PC-3 (cell line): ENCODE measurements around the gene FAM221B. TPM values are rescaled to one million over a fixed set of nuclear protein-coding genes. Genes with fewer than 3 reads are reported as not detected.
A peak's percentile ranks its signal among the peaks of the same experiment; 100 is the strongest.

Source experiments
- ATAC-seq: fragments of 200-7000 bp; cut with Tn5 transposase; 2 replicates; pipeline ENCODE4 v1.9.1; 2020; ENCODE audit warnings: mild to moderate bottlenecking, moderate library complexity
- BruUV-seq: library from RNA; stranded (reverse); fragments of 400-500 nt; replicated peaks from 2 replicates; lab custom pipeline; 2021; lab: Mats Ljungman, UMichigan
- CTCF ChIA-PET: fragments of 300-600 bp; sonication (Branson Sonifier 250); formaldehyde crosslinking; loops from one replicate; lab custom pipeline; 2022; ENCODE audit warnings: antibody characterized with exemption; lab: Charles Lee
- POLR2A ChIA-PET: fragments of 300-600 bp; sonication (Branson Sonifier 250); formaldehyde crosslinking; loops from one replicate; lab custom pipeline; 2022; ENCODE audit warnings: antibody characterized with exemption; ENCODE audit not compliant: unreplicated experiment; lab: Charles Lee
- DNase-seq: peaks from one replicate; pipeline ENCODE4 v3.0.0-alpha.2; 2015
- H2AFZ ChIP-seq: fragments of 300-600 bp; sonication (generic); 2 replicates; pipeline ENCODE4 v1.6.0; 2016; ENCODE audit warnings: antibody characterized with exemption, low read length
- H3F3A ChIP-seq: fragments of 300-600 bp; sonication (generic); one replicate; pipeline ENCODE4 v1.6.0; 2017; ENCODE audit warnings: antibody characterized with exemption, low read length, control low read depth, mild to moderate bottlenecking; ENCODE audit not compliant: unreplicated experiment
- H3K27ac ChIP-seq: fragments of 300-600 bp; sonication (generic); 2 replicates; pipeline ENCODE4 v1.5.1; 2016; ENCODE audit warnings: mild to moderate bottlenecking, low read length
- H3K27me3 ChIP-seq: fragments of 300-600 bp; sonication (generic); 2 replicates; pipeline ENCODE4 v1.6.1; 2016; ENCODE audit warnings: low read length, mixed read lengths
- H3K36me3 ChIP-seq: fragments of 300-600 bp; sonication (generic); 2 replicates; pipeline ENCODE4 v1.6.1; 2016; ENCODE audit warnings: low read depth, mixed run types, low read length, mixed read lengths
- H3K4me1 ChIP-seq: fragments of 300-600 bp; sonication (generic); 2 replicates; pipeline ENCODE4 v1.5.1; 2016; ENCODE audit warnings: low read length; ENCODE audit not compliant: insufficient read depth
- H3K4me2 ChIP-seq: fragments of 300-600 bp; sonication (generic); 2 replicates; pipeline ENCODE4 v1.6.0; 2016; ENCODE audit warnings: low read length
- H3K4me3 ChIP-seq: fragments of 300-600 bp; sonication (generic); 2 replicates; pipeline ENCODE4 v1.5.1; 2016; ENCODE audit warnings: mild to moderate bottlenecking, low read length, mixed read lengths
- H3K79me2 ChIP-seq: fragments of 300-600 bp; sonication (generic); 2 replicates; pipeline ENCODE4 v1.6.1; 2017; ENCODE audit warnings: low read length, mixed read lengths
- H3K9ac ChIP-seq: fragments of 300-600 bp; sonication (generic); 2 replicates; pipeline ENCODE4 v1.6.0; 2016; ENCODE audit warnings: mild to moderate bottlenecking, low read length
- H3K9me2 ChIP-seq: fragments of 300-600 bp; sonication (generic); replicated peaks from 2 replicates; pipeline ENCODE4 v1.6.1; 2016; ENCODE audit warnings: mixed run types, low read length, mixed read lengths
- H3K9me3 ChIP-seq: fragments of 300-600 bp; sonication (generic); 2 replicates; pipeline ENCODE4 v1.6.1; 2016; ENCODE audit warnings: low read length, mixed read lengths
- H4K20me1 ChIP-seq: fragments of 300-600 bp; sonication (generic); 2 replicates; pipeline ENCODE4 v1.6.1; 2016; ENCODE audit warnings: low read length, mixed read lengths
- EZH2 ChIP-seq: fragments of 300-600 bp; sonication (generic); IDR thresholded peaks from one replicate; pipeline ENCODE4 v1.6.1; 2017; ENCODE audit warnings: antibody characterized with exemption, mild to moderate bottlenecking, low read length; ENCODE audit not compliant: unreplicated experiment
- EZH2phosphoT487 ChIP-seq: fragments of 300-600 bp; sonication (generic); IDR thresholded peaks from 2 replicates; pipeline ENCODE4 v1.6.1; 2018; ENCODE audit warnings: mild to moderate bottlenecking, antibody characterized with exemption, low read length, borderline replicate concordance
- intact Hi-C: fragments of 100-400 bp; cut with micrococcal nuclease; formaldehyde crosslinking; loops from 2 replicates; pipeline ENCODE4 v1.9.0; 2023
- total RNA-seq: library from RNA; depleted of rRNA; stranded (reverse); fragments of >200 nt; gene quantifications from 2 replicates; pipeline ENCODE4 v1.2.3, GENCODE V29; 2014
- TF ChIP-seq, protein P1 (sequence below): fragments of 300-600 bp; sonication (generic); conservative IDR thresholded peaks from 2 replicates; pipeline ENCODE4 v1.5.1; 2017; ENCODE audit warnings: antibody characterized with exemption, low read depth, mild to moderate bottlenecking, low read length

The FAM221B gene
- total RNA-seq, 1 experiment from 2014 or later = not detected

DNA sequence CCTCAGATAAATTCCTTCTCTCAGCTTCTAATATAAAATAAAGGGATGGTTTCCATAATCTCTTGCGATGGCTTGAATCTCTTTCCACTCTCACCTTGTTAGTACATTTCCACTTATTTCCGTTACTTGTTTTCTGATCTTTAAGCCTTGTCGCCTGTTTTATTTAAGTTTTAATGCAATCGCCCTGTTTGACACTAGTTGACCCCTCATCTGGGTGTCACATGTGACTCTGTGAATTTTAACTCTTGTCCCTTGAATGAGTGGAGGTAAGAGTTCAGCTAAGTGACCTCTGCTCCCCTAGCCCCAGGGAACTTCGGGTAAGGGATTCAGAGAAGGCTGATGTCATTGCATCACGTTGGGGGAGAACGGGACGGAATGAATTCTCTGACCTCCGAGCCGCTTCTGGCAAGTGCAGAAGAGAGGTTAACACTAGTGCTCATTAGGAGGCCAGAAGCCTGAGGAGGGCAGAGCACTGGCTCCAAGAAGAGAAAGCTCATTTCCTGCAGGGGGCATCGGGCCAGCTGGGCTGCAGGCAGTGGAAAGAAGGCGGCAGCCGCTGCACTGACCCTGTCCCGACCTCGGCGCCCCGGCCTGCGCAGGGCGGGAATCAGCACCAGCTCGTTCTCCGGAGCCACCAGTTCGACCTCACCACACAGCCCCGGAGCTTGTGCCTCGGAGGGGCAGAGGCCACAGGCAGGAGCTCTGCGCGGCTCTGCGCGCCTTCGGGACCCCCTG, 14.3 kb downstream of the FAM221B start:
- no TSS peak for BruUV-seq
- TF ChIP-seq, protein P1, sequence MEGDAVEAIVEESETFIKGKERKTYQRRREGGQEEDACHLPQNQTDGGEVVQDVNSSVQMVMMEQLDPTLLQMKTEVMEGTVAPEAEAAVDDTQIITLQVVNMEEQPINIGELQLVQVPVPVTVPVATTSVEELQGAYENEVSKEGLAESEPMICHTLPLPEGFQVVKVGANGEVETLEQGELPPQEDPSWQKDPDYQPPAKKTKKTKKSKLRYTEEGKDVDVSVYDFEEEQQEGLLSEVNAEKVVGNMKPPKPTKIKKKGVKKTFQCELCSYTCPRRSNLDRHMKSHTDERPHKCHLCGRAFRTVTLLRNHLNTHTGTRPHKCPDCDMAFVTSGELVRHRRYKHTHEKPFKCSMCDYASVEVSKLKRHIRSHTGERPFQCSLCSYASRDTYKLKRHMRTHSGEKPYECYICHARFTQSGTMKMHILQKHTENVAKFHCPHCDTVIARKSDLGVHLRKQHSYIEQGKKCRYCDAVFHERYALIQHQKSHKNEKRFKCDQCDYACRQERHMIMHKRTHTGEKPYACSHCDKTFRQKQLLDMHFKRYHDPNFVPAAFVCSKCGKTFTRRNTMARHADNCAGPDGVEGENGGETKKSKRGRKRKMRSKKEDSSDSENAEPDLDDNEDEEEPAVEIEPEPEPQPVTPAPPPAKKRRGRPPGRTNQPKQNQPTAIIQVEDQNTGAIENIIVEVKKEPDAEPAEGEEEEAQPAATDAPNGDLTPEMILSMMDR = peak; percentile 33; the same call in 1 of the 2 replicates
- no peak for TF ChIP-seq EZH2phosphoT487
- H2AFZ ChIP-seq = peak overlapping the region; percentile 76

DNA sequence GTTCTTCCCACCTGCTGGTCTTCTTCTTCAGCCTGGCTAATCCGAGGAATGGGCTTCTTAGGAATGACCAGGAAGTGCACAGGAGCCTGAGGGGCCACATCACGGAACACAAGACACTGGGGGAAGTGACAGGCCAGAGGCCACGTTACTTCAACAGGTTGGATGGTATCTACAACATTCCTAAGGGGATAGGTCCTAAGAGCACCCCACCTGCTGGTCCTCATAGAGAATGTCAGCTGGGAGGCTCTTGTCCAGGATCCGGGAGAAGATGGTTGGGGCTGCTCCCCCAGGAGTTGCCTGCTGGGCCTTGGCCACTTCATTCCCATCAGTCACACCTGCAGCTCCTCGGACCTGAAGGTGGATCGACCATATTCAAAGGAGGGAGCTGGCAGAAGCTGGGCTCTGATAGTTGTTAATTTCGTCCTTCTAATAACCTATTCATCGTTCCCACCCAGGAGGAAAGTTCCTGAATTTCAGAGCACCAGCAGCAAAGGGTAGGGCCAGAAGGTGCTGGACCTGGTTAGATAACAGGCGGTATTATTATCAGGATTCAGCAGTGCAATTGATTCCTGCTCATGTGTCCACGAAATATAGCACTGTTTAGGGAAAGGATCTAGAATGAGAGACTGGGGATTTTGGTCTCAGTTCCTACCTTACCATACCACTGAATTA, 15.0 kb downstream of the FAM221B start:
- peak overlapping the region; percentile 99 for H3K4me2 ChIP-seq
- DNase-seq (peak; percentile 46), ATAC-seq (no peak)
- ChIA-PET CTCF (interaction anchor here (0.6 to 1.2 kb wide), 2 partner anchors 13 to 23 kb away, joined by 3 to 6 read pairs; no protein-coding TSS in a partner anchor), POLR2A (no interaction called here)
- H3K79me2 ChIP-seq = peaks cover 9% of the 10 kb centered on the region
- no peaks in the 10 kb centered on the region for H3K9me2 ChIP-seq
- no peaks in the 10 kb centered on the region for H3F3A ChIP-seq
- TF ChIP-seq EZH2 = no peak
- TF ChIP-seq, protein P1 = peak; percentile 47
- H3K9ac ChIP-seq = 0 out of 2 replicates have a peak overlapping the region, but pooled peaks have one; percentile 96
- H2AFZ ChIP-seq = no peak overlapping the region
- H3K9me3 ChIP-seq = no peaks in the 10 kb centered on the region
- peaks cover 14% of the 10 kb centered on the region; the same call in 1 of the 2 replicates for H3K4me1 ChIP-seq
- intact Hi-C loops = no loop called here
- H3K36me3 ChIP-seq = no peaks in the 10 kb centered on the region
- BruUV-seq = TSS peak; percentile 64
- H3K27me3 ChIP-seq = no peaks in the 10 kb centered on the region
- peak overlapping the region; percentile 86 for H3K4me3 ChIP-seq
- 0 out of 2 replicates have a peak overlapping the region, but pooled peaks have one; percentile 81 for H3K27ac ChIP-seq
- H4K20me1 ChIP-seq = no peaks in the 10 kb centered on the region

More for the DNA sequence above, 14.3 kb downstream of the FAM221B start:
- peak; percentile 30 for DNase-seq
- Histone ChIP-seq H3K9me3 (no peaks in the 10 kb centered on the region), H3K27ac (peak overlapping the region; percentile 81), H4K20me1 (no peaks in the 10 kb centered on the region), H3K4me2 (peak overlapping the region; percentile 99), H3K79me2 (peaks cover 9% of the 10 kb centered on the region), H3K9me2 (no peaks in the 10 kb centered on the region), H3K4me1 (peaks cover 14% of the 10 kb centered on the region; the same call in 1 of the 2 replicates), H3K4me3 (peak overlapping the region; percentile 86), H3K36me3 (no peaks in the 10 kb centered on the region), H3K9ac (peak overlapping the region; percentile 96), H3K27me3 (no peaks in the 10 kb centered on the region), H3F3A (no peaks in the 10 kb centered on the region)
- ChIA-PET CTCF (interaction anchor here (0.6 to 1.2 kb wide), 3 partner anchors 12 to 24 kb away, joined by 3 to 6 read pairs (median 6); no protein-coding TSS in a partner anchor), POLR2A (no interaction called here)
- peak; percentile 27 for ATAC-seq
- intact Hi-C loops = no loop called here
